Erythroblast (primary cell): ENCODE data around the gene SPTBN1.

ENCODE experiments used
- DNase-seq, 2 experiments: peaks; one replicate each; lab custom pipeline; 2025; lab: John Stamatoyannopoulos, UW
- GATA1 ChIP-seq: IDR thresholded peaks from 2 replicates; pipeline ENCODE4 v1.6.1; 2011; ENCODE audit warnings: low read depth, mild to moderate bottlenecking, control low read depth, low read length, moderate library complexity
- POLR2A ChIP-seq: IDR thresholded peaks from 2 replicates; pipeline ENCODE4 v1.6.1; 2011; ENCODE audit warnings: mild to moderate bottlenecking, low read length

Gene SPTBN1

DNA sequence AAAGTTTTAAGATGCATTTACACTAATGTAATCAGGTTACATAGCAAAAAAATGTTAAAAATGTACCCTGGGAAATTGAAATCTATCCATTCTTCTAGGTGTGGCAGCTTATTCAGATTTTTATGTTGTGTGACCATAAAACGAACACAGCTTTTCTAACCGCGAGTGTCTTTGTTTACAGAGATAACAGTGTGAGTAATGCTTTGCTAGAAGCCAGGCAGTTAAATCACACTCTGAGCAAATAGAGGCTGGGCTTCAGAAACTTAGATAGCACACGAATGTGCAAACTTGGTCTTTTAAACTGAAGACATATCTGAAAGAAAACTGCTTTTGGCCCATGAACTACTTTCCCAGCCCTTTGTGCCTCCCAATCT lies 116.1 kb downstream of the SPTBN1 start:
- no peak for TF ChIP-seq GATA1
- DNase-seq, result peak in 1 of 2 experiments; percentile 21

DNA sequence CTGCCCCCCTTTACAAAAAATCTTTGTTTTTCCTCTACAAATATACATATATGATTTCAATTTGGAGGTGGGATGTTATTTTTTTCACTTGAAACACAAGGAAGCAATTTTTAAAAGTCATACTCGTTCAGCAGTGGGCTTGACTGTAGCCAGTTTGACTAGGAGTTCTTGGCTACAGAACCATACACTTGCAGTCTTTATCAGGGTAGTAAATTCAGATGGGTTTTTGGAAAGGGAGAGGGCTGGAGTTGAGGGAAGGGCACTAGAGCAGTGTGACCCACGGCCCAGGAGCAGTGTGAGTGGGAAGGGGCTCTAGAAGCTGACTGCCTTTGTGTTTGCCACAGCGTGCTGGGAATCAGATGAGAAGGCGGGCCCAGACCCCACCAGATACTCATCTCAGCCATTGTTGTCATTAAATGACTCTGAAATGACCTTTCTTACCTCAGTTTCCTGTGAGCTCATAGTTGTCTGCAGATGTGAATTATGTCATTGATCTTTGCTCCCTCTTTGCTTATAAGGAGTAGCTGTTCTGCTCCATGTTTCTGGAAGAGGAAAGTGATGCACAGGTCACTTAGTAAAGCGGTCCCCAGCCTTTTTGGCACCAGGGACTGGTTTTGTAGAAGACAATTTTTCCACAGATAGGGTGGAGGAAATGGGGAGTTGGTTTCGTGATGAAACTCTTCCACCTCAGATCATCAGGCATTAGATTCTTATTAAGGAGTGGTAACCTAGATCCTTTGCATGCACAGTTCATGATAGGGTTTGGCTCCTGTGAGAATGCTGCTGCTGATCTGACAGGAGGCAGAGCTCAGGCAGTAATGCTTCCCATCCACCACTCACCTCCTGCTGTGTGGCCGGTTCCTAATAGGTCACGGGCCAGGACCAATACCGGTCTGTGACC lies 116.8 kb downstream of the SPTBN1 start:
- no peak for DNase-seq
- no peak for TF ChIP-seq GATA1
- TF ChIP-seq POLR2A, result no peak

- TF ChIP-seq GATA1 (no peak), POLR2A (no peak)
- DNase-seq, result no peak
Measured at GRCh38 chr2:54573537-54573919, 117.4 kb downstream of the SPTBN1 start.

- peak; percentile 12 to 17 for DNase-seq
- no peak for TF ChIP-seq GATA1
Measured at GRCh38 chr2:54574107-54574859, 118.2 kb downstream of the SPTBN1 start.

GRCh38 chr2:54574860-54575247 lies 118.7 kb downstream of the SPTBN1 start:
- DNase-seq, result no peak
- TF ChIP-seq GATA1 (no peak), POLR2A (no peak)

DNA sequence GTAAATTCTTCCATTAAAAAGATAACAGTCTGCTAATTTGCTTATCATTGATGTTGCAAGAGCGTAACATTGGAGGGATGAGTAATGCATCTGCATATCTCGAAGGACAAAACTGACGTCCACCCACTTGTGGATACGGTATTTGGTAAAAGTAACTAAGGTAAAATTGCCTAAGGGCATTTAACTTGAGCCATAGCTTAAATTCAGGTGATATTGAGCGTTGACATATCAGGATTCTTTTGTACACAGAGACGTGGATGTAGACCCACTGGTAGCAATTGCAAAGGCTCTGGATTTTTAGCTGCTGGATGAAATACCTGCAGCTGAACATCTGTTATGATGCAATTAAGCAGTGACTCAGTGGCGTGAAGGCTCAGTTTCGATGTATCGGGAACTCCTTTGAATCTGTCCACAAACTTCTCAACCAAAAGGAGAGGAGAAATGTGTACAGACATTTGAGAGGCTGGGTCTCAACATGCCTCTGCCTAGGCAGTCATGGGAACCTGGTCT lies 119.3 kb downstream of the SPTBN1 start:
- TF ChIP-seq GATA1 (no peak), POLR2A (no peak)
- no peak for DNase-seq

- TF ChIP-seq GATA1 (no peak), POLR2A (no peak)
- no peak for DNase-seq
Measured at GRCh38 chr2:54577035-54577434, 120.9 kb downstream of the SPTBN1 start.

DNA sequence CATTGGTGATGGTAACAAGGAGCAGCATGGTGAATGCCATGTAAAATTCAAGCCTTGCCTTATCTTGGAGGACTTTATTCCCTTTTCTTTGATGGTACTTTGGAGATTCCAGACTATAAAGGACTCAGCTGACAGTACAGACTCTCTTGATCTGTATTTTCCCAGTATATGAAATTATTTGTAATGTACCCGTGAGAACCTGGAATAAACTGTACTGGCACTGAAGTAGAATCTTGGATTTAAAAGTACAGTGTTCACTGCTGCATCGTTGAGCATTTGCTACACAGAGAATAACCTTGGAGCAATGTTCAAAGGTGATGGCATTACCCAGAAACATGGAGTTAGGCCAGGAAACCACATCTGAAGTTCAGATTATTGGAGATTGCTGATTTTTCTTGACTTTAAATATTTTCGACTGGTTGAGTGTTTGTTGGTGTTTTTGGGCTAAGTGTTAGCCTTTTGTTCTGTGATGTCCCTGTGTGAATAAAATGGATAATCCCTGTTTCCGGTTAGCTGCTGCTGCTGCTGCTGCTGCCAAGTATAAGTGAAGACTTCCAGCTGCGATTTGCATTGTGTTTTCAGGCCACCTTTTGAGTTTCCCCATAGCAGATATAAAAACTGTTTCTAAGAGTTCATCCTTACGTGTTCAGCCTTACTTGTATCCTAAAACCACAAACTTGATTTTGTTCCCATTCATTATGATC lies 122.0 kb downstream of the SPTBN1 start:
- DNase-seq, result no peak
- TF ChIP-seq GATA1 (no peak), POLR2A (no peak)

- TF ChIP-seq GATA1, result no peak
- TF ChIP-seq POLR2A, result no peak
- DNase-seq, result no peak
Measured at GRCh38 chr2:54578648-54579045, 122.5 kb downstream of the SPTBN1 start.

DNA sequence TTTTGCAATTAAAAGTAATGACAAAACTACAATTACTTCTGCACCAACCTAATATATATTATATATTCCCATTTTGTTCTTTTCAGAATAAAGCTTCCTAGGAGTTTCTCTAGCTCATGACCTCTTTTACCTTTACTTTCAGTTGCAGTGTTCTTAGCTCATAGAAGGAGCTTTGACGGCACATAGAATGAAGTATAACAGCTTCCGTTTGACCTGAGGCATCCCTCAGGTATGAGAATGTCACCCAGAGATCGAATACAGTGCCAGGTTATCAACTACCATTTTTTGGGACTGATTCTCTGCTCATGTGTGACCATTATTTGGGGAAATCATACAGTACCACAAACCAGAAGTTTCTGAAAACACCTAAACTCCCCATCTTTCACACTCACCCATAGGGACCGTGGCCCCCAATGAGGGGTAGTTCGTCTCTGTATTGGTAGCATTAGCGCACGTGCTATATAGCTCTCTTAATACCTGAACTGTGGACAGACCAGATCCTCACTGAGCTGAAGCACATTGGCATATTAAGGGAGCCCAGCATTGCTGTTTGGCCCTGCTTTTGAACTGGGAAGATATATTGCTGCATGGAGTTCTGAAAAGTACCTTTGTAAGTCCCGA lies 123.0 kb downstream of the SPTBN1 start:
- TF ChIP-seq GATA1 (no peak), POLR2A (no peak)
- DNase-seq, result no peak

DNA sequence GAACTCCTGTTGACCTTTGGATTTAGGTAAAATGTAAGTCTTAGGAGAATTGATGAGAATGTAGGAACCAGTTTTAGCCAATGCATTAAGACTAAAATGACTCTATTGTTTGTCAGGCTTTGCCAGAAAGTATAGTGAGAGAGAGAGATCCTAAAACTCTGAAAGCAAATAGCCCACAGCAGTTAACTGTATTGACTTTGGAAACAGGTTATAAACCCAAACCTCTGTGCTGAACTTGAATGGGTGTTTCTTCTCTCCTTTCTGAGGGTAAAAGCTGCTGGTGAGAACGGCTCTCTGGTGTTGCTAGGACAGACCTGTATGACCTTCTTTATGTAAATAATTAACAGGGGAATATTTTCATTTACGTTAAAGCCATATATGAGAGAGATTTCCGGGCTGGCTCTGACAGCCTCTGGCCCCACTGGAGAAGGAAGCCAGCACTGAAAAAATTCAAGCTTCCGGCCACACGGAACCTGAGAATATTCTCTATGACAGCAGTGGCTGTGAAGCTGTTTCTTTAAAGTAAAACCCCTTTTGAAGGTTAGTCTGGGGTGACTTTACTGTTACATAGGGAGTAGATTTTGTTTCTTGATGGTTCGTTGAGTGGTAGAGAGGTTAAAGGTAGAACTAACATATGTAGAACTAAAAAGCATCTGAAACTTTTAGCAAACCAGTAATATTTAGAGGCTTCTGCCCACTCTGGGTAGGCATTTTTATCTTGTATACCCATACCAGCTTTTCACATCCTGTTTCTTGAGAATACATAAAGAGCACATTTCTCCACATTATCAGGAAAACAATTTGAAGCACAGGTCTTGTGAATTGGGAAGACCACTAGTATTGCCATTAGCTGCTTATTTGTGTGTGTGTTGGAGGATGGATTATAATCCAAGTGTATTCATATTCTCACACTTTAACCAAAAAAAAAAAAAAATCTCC lies 123.8 kb downstream of the SPTBN1 start:
- no peak for DNase-seq
- TF ChIP-seq GATA1 (no peak), POLR2A (no peak)

GRCh38 chr2:54581326-54582039 lies 125.4 kb downstream of the SPTBN1 start:
- TF ChIP-seq GATA1, result no peak
- TF ChIP-seq POLR2A, result no peak
- no peak for DNase-seq
